22Rv1 (cell line): Measurements from ENCODE around the gene PSMC3IP.
"Not testable (repeated sequence)": the region's sequence is repeated elsewhere in the genome, so short reads cannot be mapped to it uniquely, and the experiment has no call there.

Experiments
- H3K27ac ChIP-seq: fragments of 450-650 bp; 2 replicates; pipeline ENCODE4 v1.5.1; 2017
- ZFX ChIP-seq: fragments of 450-650 bp; IDR thresholded peaks from 2 replicates; pipeline ENCODE4 v1.6.1; 2017; ENCODE audit warnings: antibody characterized with exemption, borderline replicate concordance
- TF ChIP-seq, protein P1 (sequence below): fragments of 450-650 bp; IDR thresholded peaks from 2 replicates; pipeline ENCODE4 v1.5.1; 2017; ENCODE audit warnings: mild to moderate bottlenecking

Gene PSMC3IP

DNA sequence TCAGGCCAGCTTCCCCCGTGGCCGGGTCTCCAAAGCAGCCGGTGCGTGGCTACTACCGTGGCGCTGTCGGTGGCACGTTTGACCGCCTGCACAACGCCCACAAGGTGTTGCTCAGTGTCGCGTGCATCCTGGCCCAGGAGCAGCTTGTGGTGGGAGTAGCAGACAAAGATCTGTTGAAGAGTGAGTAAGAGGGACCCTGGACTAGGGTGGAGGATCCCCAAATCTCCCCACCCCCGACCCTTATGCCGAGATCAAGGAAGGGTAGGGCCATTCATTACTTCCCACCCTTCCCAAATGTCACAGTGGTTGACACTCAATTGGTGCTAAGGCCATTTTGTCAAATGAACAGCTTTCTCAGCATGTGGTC lies 14.4 kb downstream of the PSMC3IP start:
- H3K27ac ChIP-seq, result peak overlapping the region; percentile 93
- TF ChIP-seq, protein P1, sequence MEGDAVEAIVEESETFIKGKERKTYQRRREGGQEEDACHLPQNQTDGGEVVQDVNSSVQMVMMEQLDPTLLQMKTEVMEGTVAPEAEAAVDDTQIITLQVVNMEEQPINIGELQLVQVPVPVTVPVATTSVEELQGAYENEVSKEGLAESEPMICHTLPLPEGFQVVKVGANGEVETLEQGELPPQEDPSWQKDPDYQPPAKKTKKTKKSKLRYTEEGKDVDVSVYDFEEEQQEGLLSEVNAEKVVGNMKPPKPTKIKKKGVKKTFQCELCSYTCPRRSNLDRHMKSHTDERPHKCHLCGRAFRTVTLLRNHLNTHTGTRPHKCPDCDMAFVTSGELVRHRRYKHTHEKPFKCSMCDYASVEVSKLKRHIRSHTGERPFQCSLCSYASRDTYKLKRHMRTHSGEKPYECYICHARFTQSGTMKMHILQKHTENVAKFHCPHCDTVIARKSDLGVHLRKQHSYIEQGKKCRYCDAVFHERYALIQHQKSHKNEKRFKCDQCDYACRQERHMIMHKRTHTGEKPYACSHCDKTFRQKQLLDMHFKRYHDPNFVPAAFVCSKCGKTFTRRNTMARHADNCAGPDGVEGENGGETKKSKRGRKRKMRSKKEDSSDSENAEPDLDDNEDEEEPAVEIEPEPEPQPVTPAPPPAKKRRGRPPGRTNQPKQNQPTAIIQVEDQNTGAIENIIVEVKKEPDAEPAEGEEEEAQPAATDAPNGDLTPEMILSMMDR, result no peak
- no peak for TF ChIP-seq ZFX

- peak overlapping the region; percentile 93 for H3K27ac ChIP-seq
- no peak for TF ChIP-seq ZFX
- TF ChIP-seq, protein P1, result no peak
Observed at GRCh38 chr17:42562388-42563142, 15.0 kb downstream of the PSMC3IP start.

DNA sequence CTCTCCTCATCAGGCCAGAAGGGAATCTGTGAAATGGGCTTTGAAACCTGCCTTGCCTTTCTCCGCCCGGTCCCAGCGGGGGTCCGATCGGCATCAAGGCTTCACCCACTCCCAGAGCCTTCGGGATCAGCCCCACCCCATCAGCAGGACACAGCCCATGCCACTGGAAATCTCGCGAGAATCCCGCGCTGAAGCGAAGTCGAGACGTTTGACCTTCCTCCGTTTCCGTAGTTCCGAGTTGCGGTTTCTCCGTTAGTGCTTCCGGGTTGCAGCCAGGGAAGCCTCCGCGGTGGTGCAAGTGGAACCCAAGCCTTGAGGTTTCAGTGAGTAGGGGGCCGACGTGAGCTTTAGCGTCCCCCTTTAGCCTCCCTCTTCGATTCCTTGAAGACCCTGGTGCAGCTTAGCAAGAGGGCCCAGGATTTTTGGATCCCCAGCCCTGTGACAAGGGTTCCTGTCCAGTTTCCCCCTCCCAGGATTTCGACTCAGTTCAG lies 15.6 kb downstream of the PSMC3IP start, which contains the start of gene COASY:
TSS of gene COASY (plus strand) at position 252 of the 491 bp plus-strand sequence. CDS start 475 bp downstream, outside the sequence.
- no peak for TF ChIP-seq ZFX
- TF ChIP-seq, protein P1, result no peak
- H3K27ac ChIP-seq, result peak within 1 kb of the TSS; percentile 93

GRCh38 chr17:42560246-42560645 lies 17.3 kb downstream of the PSMC3IP start:
- TF ChIP-seq, protein P1, result no peak
- TF ChIP-seq ZFX, result no peak
- H3K27ac ChIP-seq, result no peak overlapping the region

DNA sequence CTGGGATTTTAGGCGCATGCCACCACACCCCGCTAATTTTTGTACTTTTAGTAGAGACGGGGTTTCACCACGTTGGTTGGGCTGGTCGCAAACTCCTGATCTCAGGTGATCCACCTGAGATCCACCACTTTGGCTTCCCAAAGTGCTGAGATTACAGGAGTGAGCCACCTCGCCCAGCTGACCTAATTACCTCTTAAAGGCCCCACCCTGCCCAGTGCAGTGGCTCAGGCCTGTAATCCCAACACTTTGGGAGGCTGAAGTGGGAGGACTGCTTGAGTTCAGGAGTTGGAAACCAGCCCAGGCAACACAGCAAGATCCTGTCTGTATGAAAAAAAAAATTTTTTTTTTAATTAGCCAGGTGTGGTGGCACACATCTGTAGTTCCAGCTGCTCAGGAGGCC lies 18.5 kb downstream of the PSMC3IP start:
- no peak for TF ChIP-seq ZFX
- TF ChIP-seq, protein P1, result no peak
- H3K27ac ChIP-seq, result 0 out of 2 replicates have a peak overlapping the region, but pooled peaks have one; percentile 8

DNA sequence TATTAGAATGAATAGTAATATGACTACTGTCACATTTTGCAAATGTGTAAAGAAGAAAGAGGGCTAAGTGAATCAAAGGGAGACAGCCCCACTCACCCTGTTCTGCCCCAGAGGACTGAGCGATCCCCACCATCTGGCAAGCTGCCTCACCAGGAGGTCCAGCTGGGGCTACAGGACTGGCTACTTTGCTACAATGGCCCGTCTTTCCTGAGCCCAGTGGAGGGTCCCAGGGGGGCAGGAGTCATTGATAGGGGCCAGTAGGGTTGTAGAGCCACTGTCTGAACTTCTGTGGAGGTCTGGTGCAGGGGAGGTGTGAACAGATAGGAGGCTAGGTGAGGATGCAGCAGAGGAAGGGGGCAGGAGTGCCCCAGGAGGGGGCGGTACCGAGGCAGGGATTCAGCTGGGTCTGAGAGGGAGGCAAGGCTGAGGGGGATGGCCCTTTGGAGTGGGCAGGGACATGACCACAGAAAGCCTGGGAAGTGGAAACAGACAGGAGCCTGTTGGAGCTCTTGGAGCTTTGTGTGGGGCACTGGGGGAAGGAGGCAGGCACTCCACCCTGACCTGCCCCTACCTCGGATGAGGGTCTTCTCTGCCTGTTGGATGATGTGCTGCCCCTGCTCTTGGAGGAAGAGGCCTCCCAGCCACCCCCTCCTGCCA lies 21.4 kb downstream of the PSMC3IP start:
- H3K27ac ChIP-seq, result not testable (repeated sequence)

DNA sequence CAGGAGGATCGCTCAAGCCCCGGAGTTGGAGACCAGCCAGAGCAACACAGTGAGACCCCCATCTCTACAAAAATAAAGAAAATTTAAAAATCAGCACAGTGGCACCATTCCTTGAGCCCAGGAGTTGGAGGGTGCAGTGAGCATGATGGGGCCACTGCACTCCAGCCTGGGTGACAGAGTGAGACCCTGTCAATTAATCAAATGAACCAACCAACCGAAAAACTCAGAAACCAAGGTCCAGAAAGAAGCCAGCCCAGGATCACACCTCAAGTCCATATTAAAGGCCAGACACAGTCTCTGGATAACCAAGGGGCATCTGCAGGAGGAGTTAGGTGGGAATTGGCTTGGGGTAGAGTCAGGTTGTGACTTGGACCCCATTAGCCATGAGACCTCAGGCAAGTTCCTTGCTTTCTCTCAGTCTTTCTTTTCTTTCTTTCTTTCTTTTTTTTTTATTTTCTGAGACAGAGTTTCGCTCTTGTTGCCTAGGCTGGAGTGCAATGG lies 22.4 kb downstream of the PSMC3IP start:
- TF ChIP-seq ZFX, result no peak
- TF ChIP-seq, protein P1, result no peak
- peak overlapping the region; percentile 84 for H3K27ac ChIP-seq
